H1 (cell line): Measurements from ENCODE around the gene BBX. TPM values are rescaled to one million over a fixed set of nuclear protein-coding genes. Genes with fewer than 3 reads are reported as not detected.

Source experiments
- FOSL1 ChIP-seq: IDR thresholded peaks from 2 replicates; pipeline ENCODE4 v1.6.1; 2011; ENCODE audit warnings: mild to moderate bottlenecking, low read depth, low read length, moderate library complexity; ENCODE audit not compliant: insufficient read depth
- KDM5A ChIP-seq: fragments of 200-600 bp; IDR thresholded peaks from 2 replicates; pipeline ENCODE4 v1.7.1; 2012; ENCODE audit warnings: mild to moderate bottlenecking, low read length, inconsistent platforms, mixed read lengths
- RAD21 ChIP-seq, 2 experiments: IDR thresholded peaks in 1 of 2; conservative IDR thresholded peaks in 1 of 2; 2 replicates each; pipeline ENCODE4 v1.6.1; 2011; ENCODE audit warnings: low read depth in 2 of 2, low read length in 2 of 2, improper control_type of control experiment in 1 of 2, inconsistent platforms in 1 of 2, mild to moderate bottlenecking in 1 of 2, moderate library complexity in 1 of 2
- SIRT6 ChIP-seq: IDR thresholded peaks from one replicate; pipeline ENCODE4 v1.7.1; 2012; ENCODE audit warnings: low read length, inconsistent platforms
- SP2 ChIP-seq: IDR thresholded peaks from 2 replicates; pipeline ENCODE4 v1.6.1; 2012; ENCODE audit warnings: mild to moderate bottlenecking, low read length, inconsistent platforms
- SP4 ChIP-seq: IDR thresholded peaks from 2 replicates; pipeline ENCODE4 v1.6.1; 2012; ENCODE audit warnings: low read length, inconsistent platforms
- TAF7 ChIP-seq: optimal IDR thresholded peaks from 2 replicates; pipeline ENCODE3; 2011; ENCODE audit warnings: low read depth, mild to moderate bottlenecking, inconsistent platforms, low read length, moderate library complexity, borderline replicate concordance
- polyA plus RNA-seq, 7 experiments: library from polyadenylated mRNA; depleted of rRNA in 3 of 7; stranded (reverse) in 5 of 7; unstranded in 2 of 7; fragments of >200 nt in 5 of 7; fragments of 200-250 nt in 2 of 7; gene quantifications; 1 replicate in 5 of 7; 2 replicates in 1 of 7; 4 replicates in 1 of 7; pipeline versions ENCODE4 v1.2.1 to v1.2.3, GENCODE V29; 2011 to 2013; ENCODE audit warnings: missing spikeins in 2 of 7, mixed read lengths in 2 of 7
- total RNA-seq: library from RNA; stranded (reverse); fragmentation: NEBNext Ultra II Directional; extraction: Animal tissue kit (Norgen Biotek cat#: 25700); gene quantifications from 2 replicates; pipeline ENCODE4 v1.2.1, GENCODE V29; 2021

The BBX gene
- total and polyA plus RNA-seq, 2 of the 8 experiments (the other 6 are each of a cell fraction or from before 2014, with no cell fraction given), result 11.0 to 42.5 TPM

- TF ChIP-seq TAF7 (no peak), SP2 (no peak), RAD21 (IDR thresholded peaks at IDR 0.05 in 1 of 2, conservative IDR thresholded peaks at IDR 0.05 in 1 of 2; ENCODE audit: low read depth in 2 of 2, low read length in 2 of 2) (no peak), FOSL1 (no peak), KDM5A (no peak), SIRT6 (no peak), SP4 (no peak)
These were observed 18.1 kb downstream of the BBX start (continued) for GRCh38 chr3:107540857-107541256.
